SJCRH30 (cell line): ENCODE measurements around the gene OSBPL5. TPM values are rescaled to one million over a fixed set of nuclear protein-coding genes. Genes with fewer than 3 reads are reported as not detected.

ENCODE experiments used
- DNase-seq, 2 experiments: peaks; one replicate each; pipeline ENCODE4 v3.0.0-alpha.2; 2015 to 2020
- H3K27ac ChIP-seq: fragments of 250-450 bp; sonication (Bioruptor Pico); 2 replicates; pipeline ENCODE4 v1.5.1; 2020; ENCODE audit warnings: mild to moderate bottlenecking, moderate library complexity
- H3K27me3 ChIP-seq: fragments of 250-450 bp; sonication (Bioruptor Pico); 2 replicates; pipeline ENCODE4 v1.5.1; 2020; ENCODE audit warnings: mild to moderate bottlenecking, moderate library complexity
- H3K36me3 ChIP-seq: fragments of 250-450 bp; sonication (Bioruptor Pico); 2 replicates; pipeline ENCODE4 v1.5.1; 2020; ENCODE audit warnings: mild to moderate bottlenecking, moderate library complexity
- H3K4me1 ChIP-seq: fragments of 250-450 bp; sonication (Bioruptor Pico); 2 replicates; pipeline ENCODE4 v1.5.1; 2020; ENCODE audit warnings: mild to moderate bottlenecking, moderate library complexity
- H3K4me3 ChIP-seq: fragments of 250-450 bp; sonication (Bioruptor Pico); 2 replicates; pipeline ENCODE4 v1.5.1; 2020; ENCODE audit warnings: mild to moderate bottlenecking, moderate library complexity
- H3K9me3 ChIP-seq: fragments of 250-450 bp; sonication (Bioruptor Pico); replicated peaks from 2 replicates; pipeline ENCODE4 v1.5.1; 2020; ENCODE audit warnings: mild to moderate bottlenecking, moderate library complexity
- total RNA-seq: library from RNA; depleted of rRNA; stranded (reverse); fragments of >200 nt; shearing (Covaris generic); gene quantifications from 2 replicates; pipeline ENCODE4 v1.2.3, GENCODE V29; 2014

Gene OSBPL5
- total RNA-seq, 1 experiment from 2014 or later, result 8.4 TPM

DNA sequence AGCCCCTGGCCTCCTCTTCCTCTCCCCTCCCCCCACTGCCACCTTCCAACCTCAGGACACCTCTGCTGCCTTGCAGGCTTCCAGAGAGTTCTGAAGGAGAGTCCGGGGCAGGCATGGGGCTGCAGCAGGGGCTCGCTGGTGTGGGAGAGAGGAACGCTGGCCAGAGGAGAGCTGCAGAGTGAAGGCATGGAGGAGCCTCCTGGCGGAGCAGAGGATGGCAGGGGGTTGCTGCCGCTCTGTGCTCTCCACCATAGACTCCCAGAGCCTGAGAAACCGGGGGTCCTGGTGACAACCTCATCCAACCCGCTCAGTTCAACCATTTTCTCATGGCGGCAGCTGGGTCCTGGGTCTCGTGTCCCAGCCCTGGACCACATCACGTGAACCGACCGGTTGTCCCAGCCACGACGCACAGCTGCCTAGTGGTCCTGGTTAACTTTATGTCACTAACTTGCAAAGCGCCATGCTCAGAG is 36.0 kb upstream of the OSBPL5 start:
- Histone ChIP-seq H3K4me1 (no peaks in the 10 kb centered on the region), H3K27ac (no peak overlapping the region), H3K9me3 (no peaks in the 10 kb centered on the region), H3K36me3 (no peaks in the 10 kb centered on the region), H3K27me3 (peaks cover 24% of the 10 kb centered on the region), H3K4me3 (no peak overlapping the region)
- no peak for DNase-seq

DNA sequence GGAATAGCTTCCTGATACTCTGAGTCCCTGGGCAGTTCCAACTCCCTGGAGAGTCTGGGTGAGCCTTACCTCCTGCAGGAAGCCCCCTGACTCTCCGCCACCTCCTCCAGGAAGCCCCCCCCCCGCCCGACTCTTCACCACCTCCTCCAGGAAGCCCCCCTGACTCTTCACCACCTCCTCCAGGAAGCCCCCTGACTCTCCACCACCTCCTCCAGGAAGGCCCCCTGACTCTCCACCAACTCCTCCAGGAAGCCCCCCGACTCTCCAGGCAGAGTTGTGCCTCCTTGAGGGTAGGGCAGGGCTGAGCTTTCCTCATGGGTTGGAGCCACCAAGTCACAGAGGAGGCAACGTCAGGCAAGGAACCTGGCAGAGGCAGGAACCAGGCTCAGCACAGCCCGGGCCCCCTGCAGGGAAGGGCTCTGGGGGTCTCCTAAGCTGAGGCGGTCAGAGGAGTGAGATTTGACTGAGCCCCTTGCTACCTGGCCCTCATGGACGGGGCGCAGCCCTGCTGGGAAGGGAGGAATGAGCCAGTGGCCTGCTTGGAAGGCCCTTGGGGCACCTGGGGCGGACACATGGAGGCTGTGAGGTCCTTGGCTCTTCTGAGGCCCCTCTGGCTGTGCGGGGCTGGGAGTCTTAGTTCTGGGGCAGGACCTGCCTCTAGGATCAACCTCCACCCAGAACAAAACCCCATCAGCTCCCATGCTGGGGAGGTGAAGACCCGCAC is 35.4 kb upstream of the OSBPL5 start:
- H3K4me1 ChIP-seq, result no peaks in the 10 kb centered on the region
- H3K27me3 ChIP-seq, result peaks cover 26% of the 10 kb centered on the region
- H3K4me3 ChIP-seq, result no peak overlapping the region
- no peaks in the 10 kb centered on the region for H3K36me3 ChIP-seq
- no peak for DNase-seq
- H3K27ac ChIP-seq, result no peak overlapping the region
- H3K9me3 ChIP-seq, result no peaks in the 10 kb centered on the region

GRCh38 chr11:3199537-3200295 is 34.6 kb upstream of the OSBPL5 start:
- DNase-seq, result no peak
- Histone ChIP-seq H3K27me3 (peaks cover 26% of the 10 kb centered on the region), H3K4me1 (no peaks in the 10 kb centered on the region), H3K36me3 (no peaks in the 10 kb centered on the region), H3K4me3 (no peak overlapping the region), H3K9me3 (no peaks in the 10 kb centered on the region), H3K27ac (no peak overlapping the region)

DNA sequence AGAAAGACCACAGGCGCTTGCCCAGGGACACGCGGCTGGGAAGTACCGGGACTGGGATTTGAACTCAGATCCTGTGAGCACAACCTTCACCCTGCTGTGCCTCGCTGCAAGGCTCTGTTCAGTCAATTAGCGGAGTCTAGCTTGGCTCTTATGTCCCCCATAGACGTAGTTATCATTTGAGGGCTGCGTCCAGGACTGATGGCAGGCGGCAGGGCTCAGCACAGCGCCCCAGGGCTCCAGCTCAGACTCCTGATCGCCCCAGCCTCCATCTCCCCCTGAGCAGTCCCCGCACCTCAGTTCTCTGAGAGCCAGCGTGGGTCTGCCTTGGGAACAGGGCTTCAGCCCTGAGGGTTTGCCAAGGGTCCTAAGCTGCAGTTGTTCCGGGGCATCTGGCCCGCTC is 33.7 kb upstream of the OSBPL5 start:
- Histone ChIP-seq H3K27me3 (peaks cover 29% of the 10 kb centered on the region), H3K4me3 (no peak overlapping the region), H3K27ac (no peak overlapping the region), H3K36me3 (no peaks in the 10 kb centered on the region), H3K9me3 (no peaks in the 10 kb centered on the region), H3K4me1 (no peaks in the 10 kb centered on the region)
- DNase-seq, result no peak

DNA sequence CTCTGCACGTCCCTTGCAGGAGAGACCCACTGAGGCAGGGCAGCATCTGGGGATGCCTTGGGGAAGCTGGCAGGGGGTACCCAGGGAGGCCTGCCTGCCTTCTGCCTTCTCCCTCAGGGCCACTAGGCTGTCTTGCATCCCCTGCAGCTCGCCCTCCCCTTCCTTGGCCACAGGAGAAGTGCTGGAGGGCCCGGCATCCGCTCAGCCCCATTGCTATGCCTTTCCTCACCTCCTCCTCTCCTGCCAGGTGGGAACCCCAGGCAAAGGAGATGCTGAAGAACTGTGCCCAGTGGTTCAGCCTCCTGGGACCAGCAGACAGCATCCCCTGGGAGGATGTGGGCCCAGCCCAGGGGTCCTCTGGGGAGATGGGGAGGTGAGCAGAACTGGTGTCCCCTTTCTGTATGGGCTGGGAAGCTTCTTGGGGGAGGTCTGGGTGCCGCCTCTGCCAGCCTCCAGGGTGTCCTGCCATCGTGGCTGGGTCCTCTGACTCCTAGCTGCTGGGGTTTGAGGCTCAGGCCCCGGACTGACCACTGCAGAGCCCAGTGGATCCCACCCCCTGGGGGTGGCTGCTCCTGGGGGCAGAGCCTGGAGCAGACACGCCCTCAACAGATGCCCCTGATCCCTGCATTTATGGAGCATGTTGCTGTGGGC is 32.9 kb upstream of the OSBPL5 start:
- H3K9me3 ChIP-seq, result no peaks in the 10 kb centered on the region
- peaks cover 33% of the 10 kb centered on the region for H3K27me3 ChIP-seq
- DNase-seq, result no peak
- H3K36me3 ChIP-seq, result no peaks in the 10 kb centered on the region
- no peaks in the 10 kb centered on the region for H3K4me1 ChIP-seq
- H3K4me3 ChIP-seq, result no peak overlapping the region
- no peak overlapping the region for H3K27ac ChIP-seq

DNA sequence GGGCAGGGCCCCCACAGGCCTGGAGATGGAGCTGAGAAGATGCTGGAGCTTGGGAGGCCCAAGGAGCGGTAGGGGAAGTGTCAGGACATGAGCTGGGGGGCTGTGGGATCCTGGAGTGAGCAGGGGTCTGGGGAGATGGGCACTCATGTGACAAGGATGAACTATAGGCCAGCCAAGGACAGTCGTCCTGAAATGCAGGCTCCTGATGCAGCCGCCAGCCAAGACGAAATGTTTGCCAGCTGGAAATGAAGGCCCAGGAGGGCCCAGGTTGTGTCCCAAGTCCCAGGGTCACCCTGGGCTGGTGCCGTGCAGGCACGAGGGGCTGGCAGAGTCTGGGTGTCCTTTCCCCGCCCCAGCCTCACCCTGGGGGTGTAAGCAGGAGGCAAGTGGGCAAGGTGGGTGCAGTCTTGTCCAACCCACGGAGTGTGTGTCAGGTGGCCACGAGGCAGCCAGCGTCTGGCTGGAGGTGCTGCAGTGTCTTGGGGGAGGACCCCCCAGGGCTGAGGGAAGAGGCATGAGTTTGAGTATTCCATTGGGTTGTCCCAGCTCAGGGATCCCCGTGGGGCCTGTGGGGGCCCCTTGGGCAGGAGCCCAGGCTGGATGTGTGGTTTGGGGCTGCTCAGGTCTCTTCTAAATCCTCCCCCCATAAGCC is 32.1 kb upstream of the OSBPL5 start:
- H3K4me3 ChIP-seq, result no peak overlapping the region
- H3K27ac ChIP-seq, result no peak overlapping the region
- H3K27me3 ChIP-seq, result peaks cover 31% of the 10 kb centered on the region
- no peaks in the 10 kb centered on the region for H3K36me3 ChIP-seq
- no peak for DNase-seq
- no peaks in the 10 kb centered on the region for H3K9me3 ChIP-seq
- H3K4me1 ChIP-seq, result no peaks in the 10 kb centered on the region

DNA sequence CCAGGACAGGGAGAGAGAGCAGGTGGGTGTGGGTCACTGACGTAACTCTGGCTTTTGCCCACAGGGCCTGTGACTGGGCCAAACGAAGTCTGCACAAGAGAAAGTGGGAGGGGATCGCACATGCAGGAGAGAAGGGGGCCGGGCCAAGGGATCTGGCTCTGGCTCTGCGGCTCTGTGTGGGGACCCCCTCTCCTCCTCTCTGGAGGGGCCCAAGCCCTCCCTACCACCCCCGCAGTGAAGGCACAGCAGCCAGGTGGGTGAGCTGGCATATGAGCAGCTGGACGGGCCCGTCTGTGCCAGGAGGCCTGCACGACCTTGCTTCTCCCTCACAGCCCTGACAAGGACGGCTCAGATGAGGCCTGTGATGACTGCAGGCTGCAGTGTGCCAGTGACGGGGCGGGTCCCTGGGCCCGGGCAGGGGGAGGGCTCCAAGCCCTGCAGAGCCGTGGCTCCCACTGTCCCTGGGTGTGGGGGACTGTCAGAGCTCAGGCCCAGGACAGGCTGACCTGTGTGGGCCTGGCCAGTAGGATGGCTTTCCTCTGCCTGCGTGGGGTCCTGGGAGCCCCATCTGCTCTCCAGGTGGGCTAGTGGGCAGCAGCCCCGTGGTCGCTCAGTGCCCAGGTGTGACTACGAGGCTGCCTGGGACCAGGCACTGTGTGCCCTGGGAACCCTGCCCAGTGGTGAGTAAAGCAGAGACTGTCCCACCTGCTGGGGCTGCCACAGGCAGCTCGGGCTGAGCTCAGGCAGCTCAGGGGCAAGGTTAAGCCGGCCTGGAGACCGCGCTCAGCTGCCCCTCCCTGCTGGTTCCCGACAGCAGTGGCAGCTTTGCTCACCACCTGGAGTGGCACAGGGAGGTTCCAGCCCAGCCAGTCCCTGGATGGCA is 31.3 kb upstream of the OSBPL5 start:
- peaks cover 31% of the 10 kb centered on the region for H3K27me3 ChIP-seq

GRCh38 chr11:3195251-3196160 is 30.4 kb upstream of the OSBPL5 start:
- Histone ChIP-seq H3K4me3 (no peak overlapping the region), H3K27ac (no peak overlapping the region), H3K9me3 (no peaks in the 10 kb centered on the region), H3K36me3 (no peaks in the 10 kb centered on the region), H3K27me3 (peaks cover 31% of the 10 kb centered on the region), H3K4me1 (no peaks in the 10 kb centered on the region)
- peak in 1 of 2 experiments; percentile 34 for DNase-seq

More for the DNA sequence above, 31.3 kb upstream of the OSBPL5 start:
- Histone ChIP-seq H3K4me1 (no peaks in the 10 kb centered on the region), H3K27ac (no peak overlapping the region), H3K36me3 (no peaks in the 10 kb centered on the region), H3K9me3 (no peaks in the 10 kb centered on the region), H3K4me3 (no peak overlapping the region)
- DNase-seq, result no peak

- H3K9me3 ChIP-seq, result no peaks in the 10 kb centered on the region
- no peaks in the 10 kb centered on the region for H3K36me3 ChIP-seq
- H3K4me3 ChIP-seq, result no peak overlapping the region
- no peaks in the 10 kb centered on the region for H3K4me1 ChIP-seq
- H3K27me3 ChIP-seq, result peaks cover 25% of the 10 kb centered on the region
- H3K27ac ChIP-seq, result no peak overlapping the region
- no peak for DNase-seq
Observed at GRCh38 chr11:3194016-3194816, 29.1 kb upstream of the OSBPL5 start.

GRCh38 chr11:3193373-3194015 is 28.4 kb upstream of the OSBPL5 start:
- DNase-seq, result no peak
- Histone ChIP-seq H3K9me3 (no peaks in the 10 kb centered on the region), H3K36me3 (no peaks in the 10 kb centered on the region), H3K27me3 (peaks cover 25% of the 10 kb centered on the region), H3K4me1 (no peaks in the 10 kb centered on the region), H3K4me3 (no peak overlapping the region), H3K27ac (no peak overlapping the region)

GRCh38 chr11:3192511-3193372 is 27.6 kb upstream of the OSBPL5 start:
- Histone ChIP-seq H3K27me3 (peaks cover 25% of the 10 kb centered on the region), H3K36me3 (no peaks in the 10 kb centered on the region), H3K4me3 (no peak overlapping the region), H3K4me1 (no peaks in the 10 kb centered on the region), H3K9me3 (no peaks in the 10 kb centered on the region), H3K27ac (no peak overlapping the region)
- DNase-seq, result no peak
